22Rv1 (cell line): ENCODE results near the gene PNMA8A.

Experiments
- CTCF ChIP-seq: fragments of 450-650 bp; IDR thresholded peaks from 2 replicates; pipeline ENCODE4 v1.5.1; 2017; ENCODE audit warnings: mild to moderate bottlenecking
- ZFX ChIP-seq: fragments of 450-650 bp; IDR thresholded peaks from 2 replicates; pipeline ENCODE4 v1.6.1; 2017; ENCODE audit warnings: antibody characterized with exemption, borderline replicate concordance

- TF ChIP-seq ZFX (no peak), CTCF (no peak)
Observed at GRCh38 chr19:46508206-46508605, 36.8 kb upstream of the PNMA8A start.
